Heart left ventricle (tissue), 16 donors: ENCODE data around the gene MRPL23. TPM values are rescaled to one million over a fixed set of nuclear protein-coding genes. Genes with fewer than 3 reads are reported as not detected.
A peak's percentile ranks its signal among the peaks of the same experiment; 100 is the strongest.

Source experiments
- ATAC-seq, 4 donors: fragments of 200-7000 bp; cut with Tn5 transposase; one replicate each; pipeline ENCODE4 v1.9.1; 2020 to 2022; ENCODE audit warnings: moderate library complexity in 4 of 4, mild to moderate bottlenecking in 3 of 4, moderate number of reproducible peaks in 1 of 4
- DNase-seq, 5 donors: peaks; one replicate each; pipeline ENCODE4 v3.0.0-alpha.2; 2020
- H3K27ac ChIP-seq, 12 donors: fragments of 200-600 bp; sonication (generic) in 4 of 12; one replicate each; pipeline versions ENCODE4 v1.5.0 to v1.8.0; 2016 to 2022; ENCODE audit warnings: mild to moderate bottlenecking in 2 of 12
- H3K27me3 ChIP-seq, 9 donors: fragments of 200-600 bp; sonication (generic) in 2 of 9; one replicate each; pipeline versions ENCODE4 v1.5.1 to v1.8.0; 2016 to 2022; ENCODE audit warnings: mild to moderate bottlenecking in 3 of 9
- H3K36me3 ChIP-seq, 9 donors: fragments of 200-600 bp; sonication (generic) in 2 of 9; one replicate each; pipeline versions ENCODE4 v1.5.0 to v1.8.0; 2018 to 2022; ENCODE audit warnings: mild to moderate bottlenecking in 2 of 9
- H3K4me1 ChIP-seq, 12 donors: fragments of 200-600 bp; sonication (generic) in 4 of 12; one replicate each; pipeline versions ENCODE4 v1.5.0 to v1.8.0; 2016 to 2022; ENCODE audit warnings: mild to moderate bottlenecking in 3 of 12
- H3K4me3 ChIP-seq, 12 donors: fragments of 200-600 bp; sonication (generic) in 4 of 12; one replicate each; pipeline versions ENCODE4 v1.5.0 to v1.8.0; 2017 to 2022; ENCODE audit warnings: mild to moderate bottlenecking in 9 of 12, moderate library complexity in 4 of 12
- H3K9me3 ChIP-seq, 12 donors: fragments of 200-600 bp; sonication (generic) in 4 of 12; one replicate each; pipeline versions ENCODE4 v1.5.0 to v1.8.0; 2016 to 2022; ENCODE audit warnings: mild to moderate bottlenecking in 1 of 12
- CTCF ChIP-seq, 12 donors: fragments of 200-600 bp; sonication (generic) in 4 of 12; IDR thresholded peaks; one replicate each; pipeline versions ENCODE4 v1.5.0 to v1.8.0; 2018 to 2022; ENCODE audit warnings: antibody characterized with exemption in 12 of 12, mild to moderate bottlenecking in 5 of 12
- POLR2A ChIP-seq, 2 donors: fragments of 450-650 bp; IDR thresholded peaks; one replicate each; pipeline ENCODE4 v1.6.1; 2017; ENCODE audit warnings: antibody characterized with exemption in 2 of 2, mild to moderate bottlenecking in 2 of 2, moderate library complexity in 2 of 2
- WGBS, 4 donors: extraction: QIAGEN DNeasy Blood & Tissue Kit in 2 of 4; methylation state at CpG; one replicate each; pipeline versions ENCODE4 v1.1.5 to v1.1.7; 2013 to 2018; 5-methylcytosine and 5-hydroxymethylcytosine counted together
- intact Hi-C, 10 donors: fragments of 100-400 bp; cut with DNase I; formaldehyde crosslinking; loops; one replicate each; pipeline versions ENCODE4 v1.11.1 to v1.14.2; 2022
- polyA plus RNA-seq, 2 donors: library from polyadenylated mRNA; stranded (reverse); fragments of 200-250 nt; gene quantifications; one replicate each; pipeline ENCODE4 v1.2.3, GENCODE V29; 2013
- total RNA-seq, 9 donors: library from RNA; depleted of rRNA in 2 of 9; stranded (reverse); fragments of >200 nt in 2 of 9; fragmentation: NEBNext Ultra II Directional in 3 of 9; extraction: Animal tissue kit (Norgen Biotek cat#: 25700) in 3 of 9; gene quantifications; one replicate each; pipeline versions ENCODE4 v1.1.0 to v1.2.4, GENCODE V29; 2016 to 2023
- donor health status: ischemic (EF 13 %, LVEDD 7.1; RV severe dilation, severe dysfunction).
- donor health status: healthy with polysubstance abuse.
- donor health status: DM: no; HTN: yes; CAD: no.
- donor health status: DM: no; HTN: no; CAD: no.
- donor health status: ischemic (EF 25% LVEDD 6.9; RV normal size, moderate dysfunction).
- donor health status: ischemic (EF 25% LVEDD 5.7; RV mildly dilated, moderate dysfunction).
- donor health status: healthy.
- donor health status: DM: yes; HTN: yes; CAD: no.
- donor health status: ischemic (EF 35%, LVEDD 5.7; RV mildly dilated, moderate dysfunction).
- donor health status: nonischemic (EF 11% LVEDD 7.7; RV severe dilation, severe dysfunction).
- donor health status: DM: yes; HTN: yes; CAD: no.
- donor health status: PGD.
- donor health status: ischemic (EF 29% LVEDD 5.4; RV normal size, mild dysfunction).
- donor health status: nonischemic (EF 23%, LVEDD 6.1; RV moderate dilation, normal function).

Gene MRPL23
- total and polyA plus RNA-seq, 11 donors: 44.0 to 183 (median 93.3) TPM

DNA sequence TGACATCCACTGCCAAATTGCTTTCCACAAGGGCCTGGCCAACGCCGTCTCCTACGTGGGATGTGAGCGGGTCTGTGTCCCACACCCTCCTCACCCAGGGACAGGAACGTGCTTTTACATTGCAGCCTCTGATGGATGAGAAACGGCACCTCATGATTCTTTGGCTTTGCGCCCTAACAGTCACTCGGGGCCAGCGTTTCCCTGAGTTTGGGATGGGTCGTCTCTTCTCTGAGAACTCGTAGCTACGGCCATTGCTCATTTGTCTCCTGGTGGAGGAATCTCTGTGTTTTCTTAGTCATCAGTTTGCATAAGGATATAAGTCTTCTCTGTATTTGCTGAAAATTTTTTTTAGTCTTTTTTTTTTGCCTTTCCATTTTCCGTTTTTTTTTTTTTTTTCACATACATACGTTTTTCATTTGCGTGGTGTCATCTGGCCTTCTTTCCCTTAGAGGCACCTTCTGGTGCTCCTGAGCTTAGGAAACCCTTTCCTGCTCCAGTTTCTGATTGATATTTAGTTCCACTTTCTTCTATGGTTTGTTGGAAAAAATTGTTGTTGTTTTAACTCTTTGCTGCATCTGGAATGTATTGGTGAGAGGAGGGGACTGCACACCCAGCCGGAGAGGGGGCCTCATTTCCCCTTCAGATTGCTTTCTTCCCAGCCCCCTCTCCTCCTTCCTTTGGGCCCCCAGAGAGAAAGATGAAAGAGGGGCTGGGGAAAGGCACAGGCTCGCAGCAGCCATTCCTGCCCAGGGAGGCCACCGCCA, 15.6 kb upstream of the MRPL23 start:
- Histone ChIP-seq H3K27me3 (no peaks in the 10 kb centered on the region), H3K9me3 (no peaks in the 10 kb centered on the region), H3K36me3 (no peaks in the 10 kb centered on the region), H3K4me1 (peaks cover 0 to 39% (median 17%) of the 10 kb centered on the region in 12 donors), H3K4me3 (no peak overlapping the region), H3K27ac (peak overlapping the region; percentile 4 to 67 (median 53))
- intact Hi-C loops: loop anchor here in 3 of 10 donors (2.0 kb wide), 2 partner anchors 19 to 21 kb away; no protein-coding TSS in a partner anchor
- peak in 2 of 4 donors; percentile 31 to 35 for ATAC-seq
- peak; percentile 47 to 67 (median 64) for DNase-seq
- WGBS, 4 donors: 52 to 60% (median 54%) methylated on average over 18 of the region's 18 CpGs
- TF ChIP-seq POLR2A (IDR thresholded peaks at IDR 0.05): no peak
- no peak for TF ChIP-seq CTCF (IDR thresholded peaks at IDR 0.05)

DNA sequence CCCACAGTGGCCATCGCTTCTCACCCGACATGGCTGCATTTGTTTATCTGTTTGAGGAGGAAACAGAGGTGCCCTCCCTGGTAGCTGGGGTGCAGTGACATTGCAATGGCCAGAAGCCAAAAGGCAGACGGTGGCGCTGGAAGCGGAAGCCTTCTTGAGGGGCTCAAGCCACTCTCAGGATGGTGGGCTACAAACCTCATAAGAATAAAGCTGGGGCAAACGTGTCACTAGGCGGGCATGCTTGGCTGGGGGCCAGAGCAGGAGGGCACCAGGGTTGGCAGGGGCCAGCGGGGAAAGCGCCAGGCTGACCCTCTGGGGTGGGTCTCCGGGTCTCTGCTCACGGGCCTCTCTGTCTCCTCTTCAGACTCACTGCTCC, 15.0 kb upstream of the MRPL23 start:
- H3K36me3 ChIP-seq: no peaks in the 10 kb centered on the region
- DNase-seq (peak in 1 of 5 donors; percentile 28), ATAC-seq (no peak)
- intact Hi-C loops: loop anchor here in 2 of 10 donors (2.0 kb wide), 2 partner anchors 19 to 21 kb away; no protein-coding TSS in a partner anchor
- no peak for TF ChIP-seq CTCF (IDR thresholded peaks at IDR 0.05)
- TF ChIP-seq POLR2A (IDR thresholded peaks at IDR 0.05): no peak
- 84 to 91% (median 84%) methylated on average over 11 of the region's 11 CpGs for WGBS, 4 donors
- no peaks in the 10 kb centered on the region for H3K27me3 ChIP-seq
- no peak overlapping the region for H3K4me3 ChIP-seq
- H3K27ac ChIP-seq: peak overlapping the region; percentile 4 to 67 (median 53)
- H3K4me1 ChIP-seq: peaks cover 0 to 34% (median 12%) of the 10 kb centered on the region in 12 donors
- H3K9me3 ChIP-seq: no peaks in the 10 kb centered on the region

GRCh38 chr11:1932681-1933080, 14.5 kb upstream of the MRPL23 start:
- H3K27ac ChIP-seq: peak overlapping the region in 1 of 12 donors; percentile 61
- DNase-seq: peak in 1 of 5 donors; percentile 4
- no peaks in the 10 kb centered on the region for H3K9me3 ChIP-seq
- intact Hi-C loops: loop anchor here in 2 of 10 donors (2.0 kb wide), 2 partner anchors 20 to 22 kb away; no protein-coding TSS in a partner anchor
- H3K4me1 ChIP-seq: peaks cover 0 to 28% (median 7%) of the 10 kb centered on the region in 12 donors
- TF ChIP-seq CTCF (IDR thresholded peaks at IDR 0.05) (no peak), POLR2A (IDR thresholded peaks at IDR 0.05) (no peak)
- no peak overlapping the region for H3K4me3 ChIP-seq
- 97 to 98% (median 97%) methylated on average over 4 of the region's 4 CpGs for WGBS, 4 donors
- no peak for ATAC-seq
- H3K27me3 ChIP-seq: no peaks in the 10 kb centered on the region
- no peaks in the 10 kb centered on the region for H3K36me3 ChIP-seq
